BE2C (cell line): ENCODE results near the gene KBTBD3.

Experiments used
- DNase-seq: peaks from one replicate; pipeline ENCODE4 v3.0.0-alpha.2; 2020
- H3K27me3 ChIP-seq: fragments of 250-450 bp; sonication (Bioruptor Pico); 2 replicates; pipeline ENCODE4 v1.5.1; 2020; ENCODE audit warnings: mild to moderate bottlenecking
- H3K36me3 ChIP-seq: fragments of 250-450 bp; sonication (Bioruptor Pico); 2 replicates; pipeline ENCODE4 v1.5.1; 2020; ENCODE audit warnings: mild to moderate bottlenecking
- H3K4me1 ChIP-seq: fragments of 250-450 bp; sonication (Bioruptor Pico); 2 replicates; pipeline ENCODE4 v1.5.1; 2020
- H3K4me3 ChIP-seq: 2 replicates; pipeline ENCODE4 v1.5.1; 2011; ENCODE audit warnings: low read depth, low read length
- H3K9me3 ChIP-seq: fragments of 250-450 bp; sonication (Bioruptor Pico); 2 replicates; pipeline ENCODE4 v1.5.1; 2020
- CTCF ChIP-seq: IDR thresholded peaks from 2 replicates; pipeline ENCODE4 v1.5.1; 2012; ENCODE audit warnings: mild to moderate bottlenecking, low read depth, low read length

The KBTBD3 gene

GRCh38 chr11:106049727-106050476, 27.2 kb downstream of the KBTBD3 start:
- Histone ChIP-seq H3K36me3 (no peaks in the 10 kb centered on the region), H3K9me3 (no peaks in the 10 kb centered on the region), H3K27me3 (no peaks in the 10 kb centered on the region), H3K4me3 (no peak overlapping the region), H3K4me1 (peaks cover 15% of the 10 kb centered on the region)
- no peak for TF ChIP-seq CTCF
- no peak for DNase-seq

- Histone ChIP-seq H3K27me3 (no peaks in the 10 kb centered on the region), H3K4me1 (peaks cover 7% of the 10 kb centered on the region), H3K9me3 (no peaks in the 10 kb centered on the region), H3K4me3 (no peak overlapping the region), H3K36me3 (no peaks in the 10 kb centered on the region)
- TF ChIP-seq CTCF = no peak
- DNase-seq = no peak
These were observed 29.5 kb downstream of the KBTBD3 start for GRCh38 chr11:106047631-106048030.

GRCh38 chr11:106043540-106043939, 33.6 kb downstream of the KBTBD3 start:
- H3K36me3 ChIP-seq = no peaks in the 10 kb centered on the region

GRCh38 chr11:106032861-106033260, 44.3 kb downstream of the KBTBD3 start:
- TF ChIP-seq CTCF = no peak
- Histone ChIP-seq H3K4me1 (no peaks in the 10 kb centered on the region; the same call in 1 of the 2 replicates), H3K36me3 (no peaks in the 10 kb centered on the region), H3K4me3 (no peak overlapping the region), H3K9me3 (no peaks in the 10 kb centered on the region), H3K27me3 (no peaks in the 10 kb centered on the region)
- DNase-seq = no peak

More at GRCh38 chr11:106043540-106043939, 33.6 kb downstream of the KBTBD3 start:
- no peak for DNase-seq
- Histone ChIP-seq H3K4me3 (no peak overlapping the region), H3K27me3 (no peaks in the 10 kb centered on the region), H3K4me1 (peaks cover 3% of the 10 kb centered on the region; the same call in 1 of the 2 replicates), H3K9me3 (no peaks in the 10 kb centered on the region)
- no peak for TF ChIP-seq CTCF

- Histone ChIP-seq H3K4me3 (no peak overlapping the region), H3K9me3 (no peaks in the 10 kb centered on the region), H3K36me3 (no peaks in the 10 kb centered on the region), H3K27me3 (no peaks in the 10 kb centered on the region), H3K4me1 (no peaks in the 10 kb centered on the region; the same call in 1 of the 2 replicates)
- TF ChIP-seq CTCF = no peak
- no peak for DNase-seq
These were observed 45.2 kb downstream of the KBTBD3 start for GRCh38 chr11:106031936-106032335.

GRCh38 chr11:106031202-106031810, 45.8 kb downstream of the KBTBD3 start:
- TF ChIP-seq CTCF = no peak
- Histone ChIP-seq H3K4me1 (no peaks in the 10 kb centered on the region; the same call in 1 of the 2 replicates), H3K27me3 (no peaks in the 10 kb centered on the region), H3K4me3 (no peak overlapping the region), H3K9me3 (no peaks in the 10 kb centered on the region), H3K36me3 (no peaks in the 10 kb centered on the region)
- DNase-seq = no peak
